ENCODE results near the gene FAT1.

- no peak for TF ChIP-seq RAD21 (conservative IDR thresholded peaks at IDR 0.05)
- no peak for TF ChIP-seq CTCF (IDR thresholded peaks at IDR 0.05; ENCODE audit: poor library complexity, severe bottlenecking)
- TF ChIP-seq EP300 (conservative IDR thresholded peaks at IDR 0.05; ENCODE audit: poor library complexity, severe bottlenecking), result no peak
- TF ChIP-seq EZH2 (IDR thresholded peaks at IDR 0.05; ENCODE audit: borderline replicate concordance, insufficient read depth, low read length, poor library complexity, severe bottlenecking), result no peak
- no peak for TF ChIP-seq POLR2AphosphoS5 (IDR thresholded peaks at IDR 0.05)
These were observed 78.9 kb downstream of the FAT1 start for GRCh38 chr4:186644737-186645261.

All from neural cell (in vitro differentiated cells).